ENCODE data around the gene RBM3.
A peak's percentile ranks its signal among the peaks of the same experiment; 100 is the strongest.

The RBM3 gene

DNA sequence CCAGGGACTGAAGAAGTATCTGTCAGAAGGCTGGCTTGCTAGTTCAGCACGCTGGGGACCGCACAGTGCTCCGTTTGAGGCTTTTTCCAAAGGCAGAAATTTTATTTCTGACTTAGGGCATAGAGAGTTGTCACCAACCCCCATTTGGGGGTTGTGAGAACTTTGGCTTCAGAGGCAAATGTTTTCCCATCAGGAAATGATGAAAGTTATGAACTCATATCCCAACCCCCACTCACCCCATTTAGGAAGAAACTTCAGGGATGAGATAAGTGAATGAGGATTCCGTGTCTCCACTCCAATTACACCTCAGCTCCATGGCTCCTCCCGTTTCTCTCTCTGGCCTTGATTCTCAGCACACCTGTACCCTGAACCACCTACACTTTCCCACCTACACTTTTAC lies 18.7 kb downstream of the RBM3 start:
- no peaks in the 10 kb centered on the region for H3K27me3 ChIP-seq (ENCODE audit: control insufficient read depth, insufficient read depth, low read length)
- H3K36me3 ChIP-seq (ENCODE audit: control insufficient read depth, insufficient read depth, low read length) = no peaks in the 10 kb centered on the region
- no peak overlapping the region for H3K27ac ChIP-seq
- no peaks in the 10 kb centered on the region for H3K9me3 ChIP-seq (ENCODE audit: control insufficient read depth, low read length)
- H3K4me3 ChIP-seq (ENCODE audit: low read depth, low read length) = no peak overlapping the region
- no peak overlapping the region for H3K4me2 ChIP-seq (ENCODE audit: low read length)
- H3K4me1 ChIP-seq = no peaks in the 10 kb centered on the region
- no peak overlapping the region for H3K9ac ChIP-seq
- no peak overlapping the region for H2AFZ ChIP-seq
- no peaks in the 10 kb centered on the region for H3K79me2 ChIP-seq
- TF ChIP-seq, protein P1, sequence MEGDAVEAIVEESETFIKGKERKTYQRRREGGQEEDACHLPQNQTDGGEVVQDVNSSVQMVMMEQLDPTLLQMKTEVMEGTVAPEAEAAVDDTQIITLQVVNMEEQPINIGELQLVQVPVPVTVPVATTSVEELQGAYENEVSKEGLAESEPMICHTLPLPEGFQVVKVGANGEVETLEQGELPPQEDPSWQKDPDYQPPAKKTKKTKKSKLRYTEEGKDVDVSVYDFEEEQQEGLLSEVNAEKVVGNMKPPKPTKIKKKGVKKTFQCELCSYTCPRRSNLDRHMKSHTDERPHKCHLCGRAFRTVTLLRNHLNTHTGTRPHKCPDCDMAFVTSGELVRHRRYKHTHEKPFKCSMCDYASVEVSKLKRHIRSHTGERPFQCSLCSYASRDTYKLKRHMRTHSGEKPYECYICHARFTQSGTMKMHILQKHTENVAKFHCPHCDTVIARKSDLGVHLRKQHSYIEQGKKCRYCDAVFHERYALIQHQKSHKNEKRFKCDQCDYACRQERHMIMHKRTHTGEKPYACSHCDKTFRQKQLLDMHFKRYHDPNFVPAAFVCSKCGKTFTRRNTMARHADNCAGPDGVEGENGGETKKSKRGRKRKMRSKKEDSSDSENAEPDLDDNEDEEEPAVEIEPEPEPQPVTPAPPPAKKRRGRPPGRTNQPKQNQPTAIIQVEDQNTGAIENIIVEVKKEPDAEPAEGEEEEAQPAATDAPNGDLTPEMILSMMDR (IDR thresholded peaks at IDR 0.05) = no peak

DNA sequence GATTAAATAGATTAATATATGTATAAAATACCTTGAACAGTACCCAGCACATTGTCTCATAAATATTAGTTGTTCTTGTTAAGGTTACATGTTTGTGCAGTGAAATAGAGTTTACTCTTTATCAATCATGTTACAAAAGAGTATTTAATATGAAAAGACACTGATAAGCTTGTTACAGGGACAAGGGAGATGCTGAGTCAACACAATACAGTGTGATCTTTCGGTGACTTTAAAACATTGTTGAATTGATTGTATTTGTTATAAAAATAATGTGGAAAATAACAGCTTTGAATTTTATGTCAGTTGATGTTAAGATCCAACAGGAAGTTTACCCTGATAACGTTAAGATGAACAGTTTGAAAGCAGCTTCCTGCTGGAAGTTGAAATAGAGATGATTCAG lies 21.6 kb downstream of the RBM3 start:
- no peak overlapping the region for H3K9ac ChIP-seq
- H3K4me3 ChIP-seq (ENCODE audit: low read depth, low read length) = no peak overlapping the region
- TF ChIP-seq, protein P1 (IDR thresholded peaks at IDR 0.05) = no peak
- no peaks in the 10 kb centered on the region for H3K9me3 ChIP-seq (ENCODE audit: control insufficient read depth, low read length)
- H3K4me2 ChIP-seq (ENCODE audit: low read length) = no peak overlapping the region
- no peaks in the 10 kb centered on the region for H3K36me3 ChIP-seq (ENCODE audit: control insufficient read depth, insufficient read depth, low read length)
- H2AFZ ChIP-seq = no peak overlapping the region
- no peaks in the 10 kb centered on the region for H3K79me2 ChIP-seq
- H3K27ac ChIP-seq = no peak overlapping the region
- H3K27me3 ChIP-seq (ENCODE audit: control insufficient read depth, insufficient read depth, low read length) = no peaks in the 10 kb centered on the region
- no peaks in the 10 kb centered on the region for H3K4me1 ChIP-seq

DNA sequence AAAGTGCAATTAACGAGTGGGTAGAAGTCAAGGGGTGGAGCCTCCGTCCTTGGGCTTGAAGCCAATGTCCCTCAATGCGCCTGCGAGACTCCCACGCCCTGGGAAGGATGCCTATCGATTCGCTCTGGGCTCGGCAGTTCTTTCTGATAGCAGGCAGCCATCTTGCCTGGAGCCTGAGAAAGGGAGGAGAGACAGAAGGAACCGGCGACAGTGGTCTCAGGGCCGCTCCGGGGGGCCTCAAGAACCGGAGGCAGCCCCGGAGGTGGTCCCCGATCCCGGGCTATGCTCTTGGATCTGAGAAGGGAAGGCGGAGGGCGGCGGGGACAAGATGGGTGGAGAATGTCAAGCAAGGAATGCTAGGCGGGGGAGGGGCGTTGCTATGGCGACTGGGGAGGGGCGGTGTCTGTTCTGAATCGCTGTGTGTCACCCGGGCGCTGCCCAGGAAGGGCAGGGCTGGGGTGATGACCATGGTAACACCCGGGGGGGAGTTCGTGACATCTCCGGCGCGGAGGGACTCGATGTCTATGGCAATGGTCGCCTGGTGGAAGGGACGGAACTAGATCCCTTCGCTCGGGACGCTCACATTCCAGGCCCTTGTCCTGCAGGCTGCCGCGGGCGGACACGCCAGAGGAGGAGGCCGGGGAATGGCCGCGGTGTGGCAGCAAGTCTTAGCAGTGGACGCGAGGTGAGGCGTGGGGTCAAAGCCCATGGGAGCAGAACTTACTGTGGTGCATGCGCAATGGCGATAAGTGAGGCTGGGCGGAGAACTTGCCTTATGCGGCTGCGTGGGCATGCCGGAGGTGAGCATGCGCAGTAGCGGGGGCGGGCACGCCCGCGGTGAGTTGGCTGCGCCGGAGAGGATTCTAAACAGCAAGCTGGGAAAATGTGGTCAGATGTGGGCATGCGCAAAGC lies 23.3 kb downstream of the RBM3 start, which contains the start of gene WDR13:
Gene WDR13, plus strand, starts transcription at position 140 of the 912 bp plus-strand sequence. Its CDS starts 505 bp downstream, at position 645.
- Histone ChIP-seq H3K27me3 (ENCODE audit: control insufficient read depth, insufficient read depth, low read length) (no peaks in the 10 kb centered on the region), H3K4me3 (ENCODE audit: low read depth, low read length) (peak within 1 kb of the TSS; percentile 98), H3K27ac (peak within 1 kb of the TSS; percentile 99), H3K79me2 (no peaks in the 10 kb centered on the region), H3K4me2 (ENCODE audit: low read length) (peak within 1 kb of the TSS; percentile 97), H2AFZ (peak within 1 kb of the TSS; percentile 99), H3K9ac (peak within 1 kb of the TSS; percentile 53), H3K4me1 (no peaks in the 10 kb centered on the region), H3K36me3 (ENCODE audit: control insufficient read depth, insufficient read depth, low read length) (no peaks in the 10 kb centered on the region), H3K9me3 (ENCODE audit: control insufficient read depth, low read length) (no peaks in the 10 kb centered on the region)
- TF ChIP-seq, protein P1 (IDR thresholded peaks at IDR 0.05) = no peak

DNA sequence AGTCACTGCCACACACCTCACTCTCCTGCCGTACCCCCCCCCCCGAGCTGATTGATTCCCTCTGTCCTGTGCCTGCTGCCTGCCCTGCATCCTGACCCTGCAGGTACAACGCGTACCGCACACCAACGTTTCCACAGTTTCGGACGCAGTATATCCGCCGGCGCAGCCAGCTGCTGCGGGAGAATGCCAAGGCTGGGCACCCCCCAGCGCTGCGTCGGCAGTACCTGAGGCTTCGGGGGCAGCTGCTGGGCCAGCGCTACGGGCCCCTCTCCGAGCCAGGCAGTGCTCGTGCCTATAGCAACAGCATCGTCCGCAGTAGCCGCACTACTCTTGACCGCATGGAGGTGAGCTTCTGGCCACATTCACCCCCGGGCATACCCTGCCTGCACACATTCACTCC lies 24.3 kb downstream of the RBM3 start:
- Histone ChIP-seq H3K27ac (no peak overlapping the region), H3K4me3 (ENCODE audit: low read depth, low read length) (peak overlapping the region; percentile 98), H3K79me2 (no peaks in the 10 kb centered on the region), H2AFZ (no peak overlapping the region), H3K36me3 (ENCODE audit: control insufficient read depth, insufficient read depth, low read length) (no peaks in the 10 kb centered on the region), H3K4me2 (ENCODE audit: low read length) (peak overlapping the region; percentile 61), H3K9ac (no peak overlapping the region), H3K9me3 (ENCODE audit: control insufficient read depth, low read length) (no peaks in the 10 kb centered on the region), H3K4me1 (no peaks in the 10 kb centered on the region), H3K27me3 (ENCODE audit: control insufficient read depth, insufficient read depth, low read length) (no peaks in the 10 kb centered on the region)
- TF ChIP-seq, protein P1 (IDR thresholded peaks at IDR 0.05) = no peak

Data from parathyroid adenoma (tissue), 2 donors.